HCT116 (cell line): ENCODE measurements around the gene GPATCH8. TPM values are rescaled to one million over a fixed set of nuclear protein-coding genes. Genes with fewer than 3 reads are reported as not detected.

Experiments used
- ATAC-seq: fragments of 200-7000 bp; cut with Tn5 transposase; 2 replicates; pipeline ENCODE4 v1.9.1; 2020; ENCODE audit warnings: mild to moderate bottlenecking, moderate library complexity
- BruUV-seq: library from RNA; stranded (reverse); fragments of 400-500 nt; replicated peaks from 2 replicates; lab custom pipeline; 2021; lab: Mats Ljungman, UMichigan
- CTCF ChIA-PET: fragments of 300-600 bp; sonication (Branson Sonifier 250); formaldehyde crosslinking; loops from one replicate; lab custom pipeline; 2021; ENCODE audit warnings: antibody characterized with exemption; lab: Charles Lee
- POLR2A ChIA-PET: fragments of 300-600, 350-600 bp; sonication (Branson Sonifier 250); formaldehyde crosslinking; loops from one replicate; lab custom pipeline; 2021; ENCODE audit warnings: antibody characterized with exemption; lab: Charles Lee
- RAD21 ChIA-PET, 2 experiments: fragments of 300-600 bp; sonication (Branson Sonifier 250); formaldehyde crosslinking; loops; one replicate each; lab custom pipeline; 2023; ENCODE audit warnings: low total read pairs in 2 of 2; ENCODE audit not compliant: uncharacterized antibody in 2 of 2, unreplicated experiment in 2 of 2, low non-redundant PET in 1 of 2; lab: Charles Lee
- DNase-seq: peaks from one replicate; pipeline ENCODE4 v3.0.0-alpha.2; 2010; ENCODE audit warnings: low read depth, low spot score
- H2AFZ ChIP-seq: fragments of 200-600 bp; shearing (Covaris generic), sonication (generic); 2 replicates; pipeline ENCODE4 v1.6.1; 2017; ENCODE audit warnings: low read depth, mixed run types, mixed read lengths, antibody characterized with exemption, low read length; ENCODE audit not compliant: poor library complexity, severe bottlenecking
- H3K27ac ChIP-seq: 2 replicates; pipeline ENCODE4 v1.5.1; 2012; ENCODE audit warnings: low read depth, low read length
- H3K27me3 ChIP-seq: fragments of 200-600 bp; sonication (generic); 2 replicates; pipeline ENCODE4 v1.6.1; 2016; ENCODE audit warnings: mixed run types, low read length, mixed read lengths; ENCODE audit not compliant: insufficient read depth
- H3K36me3 ChIP-seq, 2 experiments: fragments of 200-500 bp in 1 of 2; fragments of 200-600 bp in 1 of 2; sonication (Bioruptor generic) in 1 of 2; sonication (generic) in 1 of 2; 2 replicates each; pipeline versions ENCODE4 v1.5.1 to v1.6.1; 2014 to 2016; ENCODE audit warnings: low read length in 2 of 2, inconsistent platforms in 1 of 2, mixed read lengths in 1 of 2, mixed run types in 1 of 2; ENCODE audit not compliant: insufficient read depth in 2 of 2, control insufficient read depth in 1 of 2
- H3K4me1 ChIP-seq, 2 experiments: fragments of 200-600 bp in 1 of 2; sonication (generic) in 1 of 2; 2 replicates each; pipeline versions ENCODE4 v1.5.1 to v1.6.1; 2012 to 2017; ENCODE audit warnings: low read length in 2 of 2, inconsistent platforms in 1 of 2, mild to moderate bottlenecking in 1 of 2, mixed read lengths in 1 of 2, mixed run types in 1 of 2, moderate library complexity in 1 of 2; ENCODE audit not compliant: insufficient read depth in 2 of 2, control insufficient read depth in 1 of 2
- H3K4me2 ChIP-seq: fragments of 200-600 bp; sonication (generic); 2 replicates; pipeline ENCODE4 v1.6.1; 2017; ENCODE audit warnings: mixed run types, low read length, mixed read lengths
- H3K4me3 ChIP-seq, 2 experiments: fragments of 200-600 bp in 1 of 2; sonication (generic) in 1 of 2; replicated peaks in 1 of 2; 2 replicates each; pipeline ENCODE4 v1.5.1; 2011 to 2016; ENCODE audit warnings: low read length in 2 of 2, control low read depth in 1 of 2, low read depth in 1 of 2, mild to moderate bottlenecking in 1 of 2, mixed read lengths in 1 of 2, mixed run types in 1 of 2
- H3K79me2 ChIP-seq: fragments of 200-600 bp; sonication (generic); 2 replicates; pipeline ENCODE4 v1.6.1; 2017; ENCODE audit warnings: mild to moderate bottlenecking, mixed run types, low read length, moderate library complexity, mixed read lengths; ENCODE audit not compliant: insufficient read depth
- H3K9ac ChIP-seq: fragments of 200-600 bp; sonication (generic); 2 replicates; pipeline ENCODE4 v1.6.1; 2016; ENCODE audit warnings: low read length, mixed read lengths
- H3K9me2 ChIP-seq: fragments of 200-600 bp; sonication (generic), shearing (Covaris generic); 2 replicates; pipeline ENCODE4 v1.6.1; 2017; ENCODE audit warnings: mixed run types, mild to moderate bottlenecking, moderate library complexity; ENCODE audit not compliant: insufficient read depth
- H3K9me3 ChIP-seq, 2 experiments: fragments of 200-500 bp in 1 of 2; fragments of 200-600 bp in 1 of 2; sonication (Bioruptor generic) in 1 of 2; sonication (generic) in 1 of 2; 2 replicates each; pipeline ENCODE4 v1.6.1; 2014 to 2017; ENCODE audit warnings: low read length in 2 of 2, mixed read lengths in 2 of 2, inconsistent platforms in 1 of 2, low read depth in 1 of 2, mild to moderate bottlenecking in 1 of 2, mixed run types in 1 of 2, moderate library complexity in 1 of 2; ENCODE audit not compliant: control insufficient read depth in 1 of 2, insufficient read depth in 1 of 2
- H4K20me1 ChIP-seq: fragments of 200-600 bp; sonication (generic), shearing (Covaris generic); 2 replicates; pipeline ENCODE4 v1.6.1; 2017; ENCODE audit warnings: mixed run types, mild to moderate bottlenecking, moderate library complexity; ENCODE audit not compliant: insufficient read depth
- CBX3 ChIP-seq: IDR thresholded peaks from 2 replicates; pipeline ENCODE4 v1.6.1; 2012; ENCODE audit warnings: low read depth
- CTCF ChIP-seq, 3 experiments: fragments of 200-600 bp in 1 of 3; sonication (generic) in 1 of 3; IDR thresholded peaks in 2 of 3; conservative IDR thresholded peaks in 1 of 3; 2 replicates each; pipeline ENCODE4 v1.5.1; 2012 to 2017; ENCODE audit warnings: low read depth in 2 of 3, low read length in 2 of 3, antibody characterized with exemption in 1 of 3, borderline replicate concordance in 1 of 3, control low read depth in 1 of 3, mild to moderate bottlenecking in 1 of 3, mixed read lengths in 1 of 3, mixed run types in 1 of 3, moderate library complexity in 1 of 3; ENCODE audit not compliant: insufficient read depth in 1 of 3
- POLR2A ChIP-seq: IDR thresholded peaks from 2 replicates; pipeline ENCODE4 v1.7.0; 2011; ENCODE audit warnings: borderline replicate concordance; ENCODE audit not compliant: insufficient read depth, insufficient read length; ENCODE audit errors: extremely low read depth
- RAD21 ChIP-seq: IDR thresholded peaks from 2 replicates; pipeline ENCODE4 v1.6.1; 2012; ENCODE audit warnings: low read depth, mild to moderate bottlenecking
- SIN3A ChIP-seq: IDR thresholded peaks from 2 replicates; pipeline ENCODE4 v1.6.1; 2012; ENCODE audit warnings: low read depth
- ZFX ChIP-seq: fragments of 450-650 bp; IDR thresholded peaks from 2 replicates; pipeline ENCODE4 v1.6.1; 2017
- intact Hi-C: fragments of 100-400 bp; cut with micrococcal nuclease; formaldehyde crosslinking; loops from 2 replicates; pipeline ENCODE4 v1.10.0; 2022
- total RNA-seq: library from RNA; stranded (reverse); gene quantifications from one replicate; pipeline ENCODE4 v1.2.1, GENCODE V29; 2021; ENCODE audit not compliant: unreplicated experiment

Gene GPATCH8
- total RNA-seq, 1 experiment from 2014 or later, result 28.7 TPM

GRCh38 chr17:44350733-44351226 lies 152.4 kb downstream of the GPATCH8 start:
- H3K4me3 ChIP-seq, result no peak overlapping the region
- H3K9ac ChIP-seq, result no peak overlapping the region
- TF ChIP-seq CTCF (IDR thresholded peaks at IDR 0.05 in 2 of 3, conservative IDR thresholded peaks at IDR 0.05 in 1 of 3; ENCODE audit: borderline replicate concordance in 1 of 3, insufficient read depth in 1 of 3, low read depth in 2 of 3, low read length in 2 of 3) (peak; percentile 75 to 91 (median 84)), POLR2A (no peak), RAD21 (peak; percentile 87), SIN3A (no peak)
- no peak overlapping the region for H3K4me2 ChIP-seq
- H3K36me3 ChIP-seq, result peaks cover 0 to 4% of the 10 kb centered on the region in 2 experiments; a peak in 1 of 4 replicates
- CTCF ChIA-PET, result interaction anchor here (0.5 to 2.3 kb wide), 7 partner anchors 10 to 183 kb away, joined by 3 to 13 read pairs (median 4); no protein-coding TSS in a partner anchor
- H3K4me1 ChIP-seq, result peaks cover 4 to 7% of the 10 kb centered on the region in 2 experiments; a peak in 2 of 4 replicates
- no peaks in the 10 kb centered on the region for H3K79me2 ChIP-seq
- no TSS peak for BruUV-seq
- H2AFZ ChIP-seq, result no peak overlapping the region
- H3K27ac ChIP-seq, result no peak overlapping the region
- H3K9me3 ChIP-seq, result no peaks in the 10 kb centered on the region
- RAD21 ChIA-PET, result no interaction called here
- peak; percentile 91 for ATAC-seq
- H3K9me2 ChIP-seq, result no peaks in the 10 kb centered on the region
- intact Hi-C loops, result no loop called here
- DNase-seq, result no peak
- POLR2A ChIA-PET, result no interaction called here
- H4K20me1 ChIP-seq, result no peaks in the 10 kb centered on the region
- H3K27me3 ChIP-seq, result no peaks in the 10 kb centered on the region

- POLR2A ChIA-PET, result no interaction called here
- no peaks in the 10 kb centered on the region for H3K9me2 ChIP-seq
- H4K20me1 ChIP-seq, result no peaks in the 10 kb centered on the region
- no peaks in the 10 kb centered on the region for H3K27me3 ChIP-seq
- CTCF ChIA-PET, result interaction anchor here (1.3 to 2.3 kb wide), 3 partner anchors 140 to 172 kb away, joined by 4 to 13 read pairs (median 4); no protein-coding TSS in a partner anchor
- DNase-seq, result no peak
- H3K27ac ChIP-seq, result no peak overlapping the region
- H3K9ac ChIP-seq, result no peak overlapping the region
- intact Hi-C loops, result no loop called here
- H3K79me2 ChIP-seq, result no peaks in the 10 kb centered on the region
- no peak overlapping the region for H2AFZ ChIP-seq
- RAD21 ChIA-PET, result interaction anchor here in 1 of 2 experiments (0.7 kb wide), 1 partner anchor 138 kb away, joined by 3 read pairs; no protein-coding TSS in a partner anchor
- peaks cover 0 to 4% of the 10 kb centered on the region in 2 experiments; a peak in 1 of 4 replicates for H3K36me3 ChIP-seq
- ATAC-seq, result no peak
- TF ChIP-seq CTCF (IDR thresholded peaks at IDR 0.05 in 2 of 3, conservative IDR thresholded peaks at IDR 0.05 in 1 of 3; ENCODE audit: borderline replicate concordance in 1 of 3, insufficient read depth in 1 of 3, low read depth in 2 of 3, low read length in 2 of 3), result no peak
- no peak for TF ChIP-seq ZFX
- no peak for TF ChIP-seq RAD21
- no peak for TF ChIP-seq CBX3
- no TSS peak for BruUV-seq
- no peak overlapping the region for H3K4me3 ChIP-seq
- H3K4me1 ChIP-seq, result peaks cover 4 to 14% of the 10 kb centered on the region in 2 experiments; a peak in 2 of 4 replicates
- H3K4me2 ChIP-seq, result no peak overlapping the region
- no peaks in the 10 kb centered on the region for H3K9me3 ChIP-seq
Measured at GRCh38 chr17:44349553-44350070, 153.6 kb downstream of the GPATCH8 start.
